Measurements from ENCODE around the gene CAP1. TPM values are rescaled to one million over a fixed set of nuclear protein-coding genes. Genes with fewer than 3 reads are reported as not detected.
A peak's percentile ranks its signal among the peaks of the same experiment; 100 is the strongest.

The CAP1 gene
- total and polyA plus RNA-seq, 9 of the 15 experiments (the other 6 are each of a cell fraction or from before 2014, with no cell fraction given): 230 to 658 (median 281) TPM

DNA sequence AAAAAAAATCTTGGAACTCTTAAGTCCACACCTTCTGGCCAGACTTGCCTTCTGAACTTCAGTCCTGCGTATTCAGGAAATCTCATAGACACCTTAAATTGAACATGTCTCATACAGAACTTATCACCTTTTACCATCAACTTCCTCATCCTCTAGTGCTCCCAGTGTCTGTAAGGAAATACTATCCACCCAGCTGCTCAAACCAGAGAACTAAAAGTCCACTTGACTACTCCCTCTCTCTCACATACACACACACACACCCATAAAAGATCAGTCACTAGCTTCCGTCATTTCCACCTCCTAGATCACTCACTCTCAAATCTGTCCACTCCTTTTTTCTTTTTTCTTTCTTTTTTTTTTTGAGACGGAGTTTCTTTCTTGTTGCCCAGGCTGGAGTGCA lies 10.9 kb upstream of the CAP1 start (continued):
- TF ChIP-seq, protein P1, sequence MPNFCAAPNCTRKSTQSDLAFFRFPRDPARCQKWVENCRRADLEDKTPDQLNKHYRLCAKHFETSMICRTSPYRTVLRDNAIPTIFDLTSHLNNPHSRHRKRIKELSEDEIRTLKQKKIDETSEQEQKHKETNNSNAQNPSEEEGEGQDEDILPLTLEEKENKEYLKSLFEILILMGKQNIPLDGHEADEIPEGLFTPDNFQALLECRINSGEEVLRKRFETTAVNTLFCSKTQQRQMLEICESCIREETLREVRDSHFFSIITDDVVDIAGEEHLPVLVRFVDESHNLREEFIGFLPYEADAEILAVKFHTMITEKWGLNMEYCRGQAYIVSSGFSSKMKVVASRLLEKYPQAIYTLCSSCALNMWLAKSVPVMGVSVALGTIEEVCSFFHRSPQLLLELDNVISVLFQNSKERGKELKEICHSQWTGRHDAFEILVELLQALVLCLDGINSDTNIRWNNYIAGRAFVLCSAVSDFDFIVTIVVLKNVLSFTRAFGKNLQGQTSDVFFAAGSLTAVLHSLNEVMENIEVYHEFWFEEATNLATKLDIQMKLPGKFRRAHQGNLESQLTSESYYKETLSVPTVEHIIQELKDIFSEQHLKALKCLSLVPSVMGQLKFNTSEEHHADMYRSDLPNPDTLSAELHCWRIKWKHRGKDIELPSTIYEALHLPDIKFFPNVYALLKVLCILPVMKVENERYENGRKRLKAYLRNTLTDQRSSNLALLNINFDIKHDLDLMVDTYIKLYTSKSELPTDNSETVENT (CRISPR knock-in tag; IDR thresholded peaks at IDR 0.05): no peak
- TF ChIP-seq, protein P2, sequence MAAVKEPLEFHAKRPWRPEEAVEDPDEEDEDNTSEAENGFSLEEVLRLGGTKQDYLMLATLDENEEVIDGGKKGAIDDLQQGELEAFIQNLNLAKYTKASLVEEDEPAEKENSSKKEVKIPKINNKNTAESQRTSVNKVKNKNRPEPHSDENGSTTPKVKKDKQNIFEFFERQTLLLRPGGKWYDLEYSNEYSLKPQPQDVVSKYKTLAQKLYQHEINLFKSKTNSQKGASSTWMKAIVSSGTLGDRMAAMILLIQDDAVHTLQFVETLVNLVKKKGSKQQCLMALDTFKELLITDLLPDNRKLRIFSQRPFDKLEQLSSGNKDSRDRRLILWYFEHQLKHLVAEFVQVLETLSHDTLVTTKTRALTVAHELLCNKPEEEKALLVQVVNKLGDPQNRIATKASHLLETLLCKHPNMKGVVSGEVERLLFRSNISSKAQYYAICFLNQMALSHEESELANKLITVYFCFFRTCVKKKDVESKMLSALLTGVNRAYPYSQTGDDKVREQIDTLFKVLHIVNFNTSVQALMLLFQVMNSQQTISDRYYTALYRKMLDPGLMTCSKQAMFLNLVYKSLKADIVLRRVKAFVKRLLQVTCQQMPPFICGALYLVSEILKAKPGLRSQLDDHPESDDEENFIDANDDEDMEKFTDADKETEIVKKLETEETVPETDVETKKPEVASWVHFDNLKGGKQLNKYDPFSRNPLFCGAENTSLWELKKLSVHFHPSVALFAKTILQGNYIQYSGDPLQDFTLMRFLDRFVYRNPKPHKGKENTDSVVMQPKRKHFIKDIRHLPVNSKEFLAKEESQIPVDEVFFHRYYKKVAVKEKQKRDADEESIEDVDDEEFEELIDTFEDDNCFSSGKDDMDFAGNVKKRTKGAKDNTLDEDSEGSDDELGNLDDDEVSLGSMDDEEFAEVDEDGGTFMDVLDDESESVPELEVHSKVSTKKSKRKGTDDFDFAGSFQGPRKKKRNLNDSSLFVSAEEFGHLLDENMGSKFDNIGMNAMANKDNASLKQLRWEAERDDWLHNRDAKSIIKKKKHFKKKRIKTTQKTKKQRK (IDR thresholded peaks at IDR 0.05; ENCODE audit: borderline replicate concordance, low read depth, low read length): no peak
- TF ChIP-seq KLF10 (CRISPR knock-in tag; IDR thresholded peaks at IDR 0.05): no peak
- TF ChIP-seq FOXA1 (IDR thresholded peaks at IDR 0.05; ENCODE audit: borderline replicate concordance): no peak
- TF ChIP-seq, protein P3, sequence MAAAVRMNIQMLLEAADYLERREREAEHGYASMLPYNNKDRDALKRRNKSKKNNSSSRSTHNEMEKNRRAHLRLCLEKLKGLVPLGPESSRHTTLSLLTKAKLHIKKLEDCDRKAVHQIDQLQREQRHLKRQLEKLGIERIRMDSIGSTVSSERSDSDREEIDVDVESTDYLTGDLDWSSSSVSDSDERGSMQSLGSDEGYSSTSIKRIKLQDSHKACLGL (CRISPR knock-in tag; IDR thresholded peaks at IDR 0.05; ENCODE audit: borderline replicate concordance, poor library complexity, severe bottlenecking): no peak
- TF ChIP-seq ZNF24 (IDR thresholded peaks at IDR 0.05): no peak
- no peak for TF ChIP-seq PPARD (CRISPR knock-in tag; IDR thresholded peaks at IDR 0.05)
- TF ChIP-seq ILF3 (IDR thresholded peaks at IDR 0.05; ENCODE audit: borderline replicate concordance): no peak
- no peak for TF ChIP-seq ZNF778 (CRISPR knock-in tag; IDR thresholded peaks at IDR 0.05)
- TF ChIP-seq ZFP30 (CRISPR knock-in tag; IDR thresholded peaks at IDR 0.05; ENCODE audit: borderline replicate concordance): no peak
- TF ChIP-seq SMARCE1 (IDR thresholded peaks at IDR 0.05): peak; percentile 78; the same call in 1 of the 2 replicates
- TF ChIP-seq HLTF (IDR thresholded peaks at IDR 0.05): 0 out of 2 replicates have a peak, but pooled peaks have one; percentile 44
- no peak for TF ChIP-seq STAG1 (CRISPR knock-in tag; IDR thresholded peaks at IDR 0.05; ENCODE audit: borderline replicate concordance)
- TF ChIP-seq, protein P4, sequence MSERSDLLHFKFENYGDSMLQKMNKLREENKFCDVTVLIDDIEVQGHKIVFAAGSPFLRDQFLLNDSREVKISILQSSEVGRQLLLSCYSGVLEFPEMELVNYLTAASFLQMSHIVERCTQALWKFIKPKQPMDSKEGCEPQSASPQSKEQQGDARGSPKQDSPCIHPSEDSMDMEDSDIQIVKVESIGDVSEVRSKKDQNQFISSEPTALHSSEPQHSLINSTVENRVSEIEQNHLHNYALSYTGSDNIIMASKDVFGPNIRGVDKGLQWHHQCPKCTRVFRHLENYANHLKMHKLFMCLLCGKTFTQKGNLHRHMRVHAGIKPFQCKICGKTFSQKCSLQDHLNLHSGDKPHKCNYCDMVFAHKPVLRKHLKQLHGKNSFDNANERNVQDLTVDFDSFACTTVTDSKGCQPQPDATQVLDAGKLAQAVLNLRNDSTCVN (CRISPR knock-in tag; IDR thresholded peaks at IDR 0.05): 0 out of 2 replicates have a peak, but pooled peaks have one; percentile 24
- TF ChIP-seq HOXB6 (CRISPR knock-in tag; IDR thresholded peaks at IDR 0.05; ENCODE audit: borderline replicate concordance): no peak
- no peak for TF ChIP-seq STAT5A (IDR thresholded peaks at IDR 0.05; ENCODE audit: borderline replicate concordance, low read length)
- TF ChIP-seq POLR2B (IDR thresholded peaks at IDR 0.05; ENCODE audit: low read depth, partially characterized antibody): no peak
- TF ChIP-seq SRSF7 (optimal IDR thresholded peaks at IDR 0.05; ENCODE audit: low read depth, low read length): no peak
- TF ChIP-seq TCFL5 (CRISPR knock-in tag; conservative IDR thresholded peaks at IDR 0.05): no peak
- TF ChIP-seq L3MBTL2 (IDR thresholded peaks at IDR 0.05): no peak; the same call in 1 of the 2 replicates
- no peak for TF ChIP-seq TEAD4 (IDR thresholded peaks at IDR 0.05; ENCODE audit: low read length)
- TF ChIP-seq TEAD4 (CRISPR knock-in tag; IDR thresholded peaks at IDR 0.05; ENCODE audit: borderline replicate concordance): no peak
- TF ChIP-seq ARNT (IDR thresholded peaks at IDR 0.05): no peak
- TF ChIP-seq TAL1 (IDR thresholded peaks at IDR 0.05): 0 out of 2 replicates have a peak, but pooled peaks have one; percentile 17
- TF ChIP-seq TARDBP (IDR thresholded peaks at IDR 0.05): no peak
